ENCODE data around the gene CREG1.
A peak's percentile ranks its signal among the peaks of the same experiment; 100 is the strongest.

The CREG1 gene

GRCh38 chr1:167503626-167504466 is 49.7 kb downstream of the CREG1 start:
- DNase-seq (ENCODE audit: low spot score) = no peak

GRCh38 chr1:167502719-167503462 is 50.7 kb downstream of the CREG1 start:
- no peak for DNase-seq (ENCODE audit: low spot score)

- DNase-seq (ENCODE audit: low spot score) = no peak
Observed at GRCh38 chr1:167502192-167502551, 51.4 kb downstream of the CREG1 start.

- DNase-seq (ENCODE audit: low spot score) = no peak
Observed at GRCh38 chr1:167501515-167502191, 51.9 kb downstream of the CREG1 start.

GRCh38 chr1:167500283-167500860 is 53.2 kb downstream of the CREG1 start:
- DNase-seq (ENCODE audit: low spot score) = peak; percentile 77

- peak; percentile 35 for DNase-seq (ENCODE audit: low spot score)
Observed at GRCh38 chr1:167499664-167500101, 53.9 kb downstream of the CREG1 start.

GRCh38 chr1:167499106-167499505 is 54.5 kb downstream of the CREG1 start:
- no peak for DNase-seq (ENCODE audit: low spot score)

- DNase-seq (ENCODE audit: low spot score) = no peak
Observed at GRCh38 chr1:167496797-167497619, 56.6 kb downstream of the CREG1 start.

GRCh38 chr1:167493372-167493771 is 60.2 kb downstream of the CREG1 start:
- no peak for DNase-seq (ENCODE audit: low spot score)

- DNase-seq (ENCODE audit: low spot score) = peak; percentile 47
Observed at GRCh38 chr1:167492481-167492910, 61.1 kb downstream of the CREG1 start.

- no peak for DNase-seq (ENCODE audit: low spot score)
Observed at GRCh38 chr1:167491586-167492461, 61.7 kb downstream of the CREG1 start.

Data from CD4-positive, alpha-beta T cell treated with Interleukin-2 at 100 ng/mL for 4 hours (primary cell).